GM21367 (cell line): ENCODE data around the gene RPL23.

Experiments used
- ATAC-seq: cut with Tn5 transposase; IDR thresholded peaks from one replicate; pipeline ENCODE4 v1.9.1; 2021; ENCODE audit not compliant: unreplicated experiment

Gene RPL23

DNA sequence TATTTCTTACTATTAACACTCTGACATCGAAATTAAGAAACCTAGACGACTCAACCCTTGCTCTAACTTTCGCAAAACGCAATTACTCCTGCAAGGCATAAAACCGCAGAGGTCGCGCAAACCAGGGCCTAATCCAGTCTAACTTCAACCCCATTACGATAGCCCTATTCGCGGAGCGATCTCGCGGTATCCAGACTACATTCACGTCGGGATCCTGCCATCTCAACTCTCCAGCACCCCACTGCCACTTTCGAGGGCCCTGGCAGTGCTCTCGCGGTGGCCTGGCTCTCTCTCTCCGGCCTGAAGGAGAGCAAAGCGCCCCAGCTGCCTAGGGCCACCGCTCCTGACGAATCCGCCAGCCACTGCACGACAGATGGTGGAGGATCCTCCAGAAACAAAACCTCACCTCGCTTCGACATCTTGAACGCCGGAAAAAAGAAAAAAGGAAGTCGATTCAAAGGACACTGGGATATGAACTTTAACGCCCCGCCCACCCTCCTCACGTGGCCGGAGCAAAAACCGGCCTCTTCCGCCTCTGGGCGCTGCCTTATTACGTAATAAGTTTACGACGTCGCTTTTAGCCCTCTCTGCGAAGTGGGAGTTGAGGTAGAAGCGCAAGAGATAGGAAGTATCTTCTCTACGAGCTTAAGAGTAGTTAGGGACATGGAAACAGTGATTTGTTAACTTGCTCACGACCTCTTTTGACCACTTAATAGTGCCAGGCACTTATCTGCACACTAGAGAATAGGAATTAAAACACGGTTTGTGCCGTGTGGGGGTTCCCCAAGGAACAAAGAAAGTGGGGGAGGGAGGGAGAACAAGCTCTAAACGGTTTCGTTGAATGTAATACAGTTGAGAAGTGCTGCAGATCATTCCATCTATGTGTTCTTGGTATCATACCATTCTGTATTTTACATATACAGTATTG, at the start of gene RPL23:
TSS of gene RPL23 (minus strand) at position 430 of the 928 bp plus-strand sequence. CDS start at position 419, 11 bp downstream.
- ATAC-seq: peak; percentile 63

DNA sequence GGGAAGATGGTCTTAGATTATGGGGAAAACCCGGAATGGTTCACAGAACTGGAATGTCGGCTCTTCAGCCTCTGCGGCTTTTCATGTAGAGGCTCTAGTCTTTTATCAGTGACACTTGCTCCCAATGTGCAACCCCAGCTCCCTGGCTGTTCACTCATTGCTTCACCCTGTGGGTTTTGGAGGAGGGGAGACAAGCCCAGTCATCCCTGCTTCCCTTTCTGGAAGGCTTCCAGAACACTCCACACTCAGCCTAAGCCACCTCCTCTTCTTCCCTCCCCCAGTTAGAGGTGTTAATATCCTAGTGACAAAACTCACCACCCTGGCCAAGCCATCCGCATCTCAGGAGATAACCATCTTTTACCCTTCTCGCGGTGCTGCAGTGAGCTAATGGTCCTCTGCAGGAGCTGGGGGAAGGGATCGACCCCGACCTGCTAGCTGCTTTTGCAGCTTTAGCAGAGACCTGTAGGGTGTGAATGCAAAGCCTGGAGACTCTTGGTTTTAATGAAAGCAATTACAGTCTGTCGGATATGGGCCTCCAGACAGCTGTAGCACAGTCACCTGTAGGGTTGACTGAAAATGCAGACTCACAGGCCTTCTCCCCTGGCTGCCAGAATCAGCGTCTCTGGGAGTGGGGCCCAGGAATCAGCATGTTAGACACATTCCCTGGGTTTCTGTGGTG, 47.6 kb upstream of the RPL23 start:
- no peak for ATAC-seq

DNA sequence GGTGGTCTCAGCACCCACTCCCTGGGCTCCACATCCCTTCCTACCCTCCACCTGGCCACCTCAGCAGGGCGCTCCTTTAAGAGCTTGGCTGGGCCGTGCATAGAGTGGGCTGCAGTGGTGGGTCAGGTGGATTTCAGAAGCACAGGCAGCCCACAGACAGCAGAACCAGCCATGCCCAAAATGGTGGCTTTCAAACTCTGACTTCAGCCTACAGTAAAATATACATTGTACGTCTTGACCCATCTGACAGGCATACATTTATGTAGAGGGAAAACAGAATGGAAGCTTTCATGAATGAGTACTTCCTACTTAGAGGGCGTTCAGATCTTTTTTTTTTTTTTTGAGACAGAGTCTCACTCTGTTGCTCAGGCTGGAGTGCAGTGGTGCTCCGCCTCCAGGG, 45.9 kb upstream of the RPL23 start:
- ATAC-seq: no peak

GRCh38 chr17:38898812-38899348, 45.4 kb upstream of the RPL23 start:
- ATAC-seq: peak; percentile 71

- ATAC-seq: no peak
Observed at GRCh38 chr17:38898291-38898679, 44.8 kb upstream of the RPL23 start.

DNA sequence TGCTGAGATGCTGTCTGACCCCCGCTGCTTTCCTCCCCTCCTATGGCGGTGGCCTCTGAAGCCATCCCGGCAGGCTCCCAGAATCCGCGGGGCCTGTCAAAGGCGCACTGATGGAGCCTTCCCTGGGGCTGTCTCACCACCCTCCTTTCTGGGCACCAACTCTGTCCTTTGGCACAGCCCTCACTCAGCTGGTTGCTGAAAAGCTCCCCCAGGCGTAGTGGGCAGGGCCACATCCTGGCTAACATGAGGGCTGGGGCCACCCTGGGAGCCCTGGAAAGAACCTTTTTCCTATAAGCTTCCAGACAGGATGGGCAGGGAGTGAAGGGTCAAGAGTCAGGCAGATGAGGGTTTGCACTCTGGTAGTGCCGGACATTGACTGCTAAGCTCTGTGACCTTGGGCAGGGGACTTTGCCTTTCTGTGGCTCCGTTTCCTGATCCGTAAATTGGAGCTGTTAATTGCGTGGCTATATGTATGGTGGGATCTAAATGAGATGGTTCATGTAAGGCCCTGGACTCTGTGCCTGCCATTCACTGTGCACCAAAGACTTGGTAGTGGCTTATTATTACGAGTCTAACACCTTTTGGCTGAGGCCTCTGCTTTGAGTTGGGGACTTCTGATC, 44.3 kb upstream of the RPL23 start:
- no peak for ATAC-seq

DNA sequence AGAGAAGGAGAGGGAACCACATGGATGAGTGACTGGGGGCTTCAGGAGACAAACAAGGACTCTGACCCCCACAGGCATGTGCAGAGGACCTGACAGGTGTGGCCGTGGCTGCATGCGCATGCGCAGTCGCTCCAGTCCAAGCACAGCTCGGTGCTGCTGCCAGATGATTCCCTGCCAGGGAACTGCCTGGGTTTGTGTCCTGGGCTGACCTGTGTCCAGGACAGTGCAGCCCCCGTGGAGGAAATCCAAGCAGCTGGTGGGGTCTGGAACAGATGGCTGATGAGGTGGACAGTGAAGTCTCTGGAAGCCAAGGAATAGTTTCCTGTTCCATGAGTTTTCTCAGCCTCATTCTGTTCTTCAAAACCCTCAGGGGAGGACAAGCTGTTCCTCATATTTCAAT, 43.7 kb upstream of the RPL23 start:
- ATAC-seq: no peak

- no peak for ATAC-seq
Observed at GRCh38 chr17:38896346-38896954, 42.9 kb upstream of the RPL23 start.

- no peak for ATAC-seq
Observed at GRCh38 chr17:38894276-38894675, 40.8 kb upstream of the RPL23 start.

DNA sequence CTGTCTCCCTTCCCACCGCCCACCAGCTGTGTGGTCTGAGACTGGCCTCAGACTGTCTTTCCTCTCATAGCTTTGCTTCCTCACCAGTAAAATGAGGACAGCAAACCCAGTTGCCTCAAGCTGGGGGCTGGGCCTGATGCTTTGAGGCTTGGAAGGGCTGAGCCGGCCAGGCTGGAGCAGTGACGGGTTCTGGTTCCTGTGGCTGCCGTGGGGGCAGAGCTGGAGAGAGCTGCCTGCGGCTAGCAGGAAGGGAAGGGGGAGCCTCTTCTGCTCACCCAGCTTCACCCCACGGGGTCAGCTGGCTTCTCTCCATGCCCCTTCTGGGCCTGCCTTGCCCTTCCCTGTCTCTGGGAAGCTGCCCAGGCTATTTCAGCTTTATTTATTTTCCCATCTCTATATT, 40.1 kb upstream of the RPL23 start:
- no peak for ATAC-seq

DNA sequence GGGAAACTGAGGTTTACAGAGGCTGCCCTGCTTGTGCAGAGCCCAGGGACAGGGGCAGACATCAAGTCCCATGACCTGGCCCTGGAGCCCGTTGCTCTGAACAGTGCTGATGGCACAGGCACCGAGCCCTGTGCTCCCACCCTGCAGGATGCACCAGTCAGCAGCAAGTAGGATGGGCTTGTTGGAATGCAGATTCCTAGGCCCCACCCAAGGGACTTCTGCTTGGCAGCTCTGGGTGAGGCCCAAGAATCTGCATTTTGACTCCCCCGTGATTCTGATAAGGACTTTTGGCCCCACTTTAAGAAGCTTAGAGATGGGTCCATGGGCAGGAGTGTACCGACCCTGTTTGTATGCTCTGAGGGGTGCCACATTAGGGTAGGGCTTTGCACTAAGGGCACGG, 39.6 kb upstream of the RPL23 start:
- ATAC-seq: no peak

- no peak for ATAC-seq
Observed at GRCh38 chr17:38892620-38893019, 39.1 kb upstream of the RPL23 start.

DNA sequence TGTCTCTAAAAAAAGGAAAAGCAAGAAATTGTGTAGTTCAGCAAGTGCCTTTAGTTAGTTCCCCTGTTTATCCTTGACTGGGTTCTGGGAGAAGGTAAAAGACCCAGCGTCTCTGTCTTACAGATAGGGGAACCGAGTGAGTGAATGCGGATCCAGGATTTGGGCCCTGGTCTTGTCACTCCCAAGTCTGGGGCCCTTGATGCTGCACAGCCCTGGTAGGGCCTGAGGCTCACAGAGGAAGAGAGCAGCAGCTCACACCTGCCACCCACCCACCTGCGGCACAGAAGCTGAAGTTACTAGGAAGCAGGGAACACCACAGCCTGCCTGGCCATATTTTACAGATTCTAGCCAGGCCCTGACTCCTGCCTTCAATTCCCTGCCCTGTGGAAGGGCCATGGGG, 38.6 kb upstream of the RPL23 start:
- ATAC-seq: no peak

DNA sequence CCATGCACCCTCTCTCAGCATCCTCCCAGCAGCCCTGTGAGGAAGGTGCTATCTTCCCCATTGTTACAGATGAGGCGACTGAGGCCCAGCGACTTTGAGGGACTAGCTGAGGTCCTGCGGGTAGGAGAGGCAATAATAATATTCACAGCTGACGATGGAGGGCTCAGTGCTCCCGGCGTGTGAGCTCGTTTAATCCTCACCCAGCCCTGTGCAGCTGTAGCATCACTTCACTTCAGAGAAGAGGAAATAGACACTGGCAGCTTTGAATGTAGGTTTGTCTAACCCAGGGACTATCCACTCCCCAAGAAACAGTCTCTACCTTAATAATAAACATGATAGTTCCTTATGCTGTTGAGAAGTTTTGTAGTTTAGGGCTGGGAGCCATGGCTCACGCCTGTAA, 37.9 kb upstream of the RPL23 start:
- no peak for ATAC-seq

DNA sequence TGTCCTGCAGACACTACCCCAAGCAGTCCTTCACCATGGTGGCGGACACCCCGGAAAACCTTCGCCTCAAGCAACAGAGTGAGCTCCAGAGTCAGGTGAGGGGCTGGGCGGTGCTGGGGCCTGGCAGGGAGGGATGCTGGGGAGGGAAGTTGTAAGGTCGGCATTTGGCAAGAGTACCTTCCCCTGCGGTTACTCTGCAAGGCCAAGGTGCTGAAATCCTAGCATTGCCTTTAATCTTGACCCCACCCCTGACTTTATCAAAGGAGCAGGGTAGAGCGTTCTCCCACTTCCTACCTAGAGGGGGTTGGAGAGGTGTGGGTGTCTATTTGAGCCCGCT, 36.9 kb upstream of the RPL23 start:
- ATAC-seq: no peak

GRCh38 chr17:38889745-38890409, 36.4 kb upstream of the RPL23 start:
- no peak for ATAC-seq

- ATAC-seq: no peak
Observed at GRCh38 chr17:38888842-38889241, 35.3 kb upstream of the RPL23 start.

DNA sequence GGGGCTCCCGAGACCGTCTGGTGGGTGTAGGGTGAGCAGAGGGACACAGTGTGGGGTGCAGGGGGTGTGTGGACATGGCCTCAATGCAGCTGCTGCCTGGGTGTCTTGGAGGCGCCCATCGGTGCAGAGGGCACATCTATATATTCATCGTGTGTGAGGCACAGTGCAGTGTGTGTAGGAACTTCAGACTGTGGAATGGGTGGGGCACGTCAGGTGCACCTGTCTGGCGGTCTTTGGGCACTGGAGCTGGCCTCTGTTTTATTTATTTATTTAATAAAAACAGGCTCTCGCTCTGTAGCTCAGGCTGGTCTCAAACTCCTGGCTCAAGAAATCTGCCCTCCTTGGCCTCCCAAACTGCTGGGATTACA, 33.1 kb upstream of the RPL23 start:
- ATAC-seq: no peak

DNA sequence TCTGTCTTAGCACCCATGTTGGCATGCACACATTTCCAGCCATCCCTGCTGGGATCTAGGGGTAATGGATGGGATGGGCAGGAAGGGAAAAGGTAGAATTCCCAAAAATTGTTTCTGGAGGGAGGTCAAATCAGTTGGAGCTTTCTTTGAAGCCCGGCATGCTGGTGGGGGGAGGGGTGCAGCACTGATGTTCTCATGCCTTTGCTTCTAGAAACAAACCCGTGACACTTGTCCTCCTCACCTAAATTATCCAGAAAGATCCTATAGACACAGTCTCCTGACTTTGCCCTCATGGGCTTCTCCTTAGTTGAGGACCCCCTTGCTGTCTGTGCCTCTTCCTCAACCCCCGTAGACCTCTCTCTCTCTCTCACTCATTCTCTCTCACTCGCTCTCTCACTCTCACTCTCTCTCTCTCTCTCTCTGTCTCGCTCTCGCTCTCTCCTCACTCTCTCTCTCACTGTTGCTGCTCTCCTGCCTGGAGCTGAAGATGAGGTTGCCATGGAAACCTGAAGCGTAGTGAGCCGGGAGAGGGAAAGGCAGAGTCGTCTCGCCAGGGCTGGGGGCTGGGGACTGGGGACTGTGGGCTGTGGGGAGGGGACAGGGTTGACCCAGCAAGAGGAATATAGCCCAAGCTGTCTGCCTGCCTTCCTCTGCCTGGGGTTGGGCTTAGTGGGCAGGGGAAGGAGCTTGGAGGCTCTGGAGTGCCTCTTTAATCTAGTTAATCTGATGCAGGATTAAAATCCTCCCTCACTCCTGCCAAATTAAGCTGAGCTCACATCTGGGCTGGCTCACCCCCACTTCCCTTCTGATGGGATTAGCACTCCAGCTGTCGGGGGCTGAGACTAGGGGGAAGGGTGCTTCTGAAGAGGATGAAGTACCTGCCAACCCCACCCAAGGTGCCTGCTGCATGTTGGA, 32.5 kb upstream of the RPL23 start:
- no peak for ATAC-seq
